OCI-M2 (cell line): ENCODE measurements around the gene LCE3E.
"Not testable (repeated sequence)": the region's sequence is repeated elsewhere in the genome, so short reads cannot be mapped to it uniquely, and the experiment has no call there.

Experiments
- DNase-seq: peaks from one replicate; lab custom pipeline; 2025; ENCODE audit not compliant: unreplicated experiment; lab: John Stamatoyannopoulos, UW

The LCE3E gene, protein sequence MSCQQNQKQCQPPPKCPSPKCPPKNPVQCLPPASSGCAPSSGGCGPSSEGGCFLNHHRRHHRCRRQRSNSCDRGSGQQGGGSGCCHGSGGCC

DNA sequence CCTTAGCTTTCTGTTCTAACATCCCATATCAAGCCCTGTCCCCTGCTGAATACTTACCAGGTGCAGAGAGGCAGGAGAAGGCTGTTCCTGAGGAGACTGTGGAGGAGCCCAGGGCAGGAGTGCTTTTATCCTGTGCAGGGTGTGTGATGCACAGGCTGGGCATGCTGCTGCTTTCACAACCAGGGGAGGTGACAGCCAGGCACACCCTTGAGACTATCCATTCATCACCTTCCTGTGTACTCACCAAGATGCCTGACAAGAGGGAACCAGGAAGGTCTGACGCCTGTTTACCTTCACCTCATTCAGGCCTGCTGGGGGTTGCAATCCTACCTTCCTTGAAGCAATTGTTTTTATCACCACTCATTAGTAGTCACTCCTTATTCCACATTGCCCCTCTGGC is at the start of gene LCE3E:
TSS of gene LCE3E (minus strand) at position 100 of the 400 bp plus-strand sequence. CDS start 572 bp downstream, outside the sequence.
- no peak for DNase-seq

DNA sequence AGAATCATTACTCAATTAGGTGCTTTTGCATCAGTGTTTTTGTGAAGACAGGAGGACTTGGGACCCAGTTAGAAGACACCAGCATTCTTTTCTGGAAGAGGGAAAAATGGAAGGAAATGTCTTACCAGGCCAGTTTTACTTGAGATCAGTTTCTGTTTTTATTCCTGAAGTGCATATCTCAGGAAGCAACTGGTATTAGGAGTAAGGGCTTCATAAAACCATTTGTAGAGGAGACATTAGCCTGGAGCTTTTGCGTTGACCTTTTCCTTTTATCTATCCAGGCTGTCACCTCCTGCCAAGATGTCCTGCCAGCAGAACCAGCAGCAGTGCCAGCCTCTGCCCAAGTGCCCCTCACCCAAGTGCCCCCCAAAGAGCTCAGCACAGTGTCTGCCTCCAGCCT is 46.9 kb upstream of the LCE3E start, which contains the start of gene LCE3B:
TSS of gene LCE3B (plus strand) at position 301 of the 400 bp plus-strand sequence. CDS start at position 301, 0 bp downstream.
- no peak for DNase-seq

DNA sequence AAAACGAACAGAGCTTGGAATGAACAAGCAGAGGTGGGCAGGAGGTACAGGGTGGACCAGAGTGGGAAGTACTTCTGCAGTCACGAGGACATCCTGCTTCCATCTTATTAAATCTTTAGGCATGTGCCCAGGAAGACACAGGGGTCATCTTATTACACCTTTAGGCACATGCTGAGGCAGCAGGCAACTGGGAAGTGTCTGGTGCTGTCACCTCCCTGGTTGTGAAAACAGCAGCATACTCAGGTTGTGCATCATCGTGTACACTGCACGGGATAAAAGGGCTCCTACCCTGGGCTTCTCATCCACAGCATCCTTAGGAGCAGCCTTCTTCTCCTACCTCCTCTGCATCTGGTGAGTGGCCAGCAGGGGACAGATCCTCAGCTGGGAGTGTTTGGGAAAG is 33.4 kb upstream of the LCE3E start, which contains the start of gene LCE3C:
TSS of gene LCE3C (plus strand) at position 301 of the 400 bp plus-strand sequence. CDS start 498 bp downstream, outside the sequence.
- DNase-seq: no peak

DNA sequence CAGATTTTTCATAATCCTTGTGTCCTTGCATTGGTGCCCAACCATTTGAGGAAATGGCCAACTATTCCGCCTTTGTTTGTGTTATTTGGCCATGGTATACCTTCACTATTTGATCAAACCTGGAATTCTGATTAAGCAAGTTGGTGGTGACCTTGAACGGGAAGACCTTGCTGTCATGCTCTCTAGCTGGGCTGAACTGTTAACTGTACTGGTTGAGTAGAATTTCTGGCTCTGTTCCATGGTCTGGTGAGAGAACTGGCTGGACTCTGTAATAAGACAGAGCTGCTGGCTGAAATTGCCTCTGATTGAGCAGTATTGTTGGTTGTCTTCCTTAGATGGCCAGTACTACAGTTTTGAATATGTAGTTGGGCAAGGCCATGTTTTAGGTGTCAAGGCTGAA is 30.4 kb upstream of the LCE3E start:
- DNase-seq: no peak

DNA sequence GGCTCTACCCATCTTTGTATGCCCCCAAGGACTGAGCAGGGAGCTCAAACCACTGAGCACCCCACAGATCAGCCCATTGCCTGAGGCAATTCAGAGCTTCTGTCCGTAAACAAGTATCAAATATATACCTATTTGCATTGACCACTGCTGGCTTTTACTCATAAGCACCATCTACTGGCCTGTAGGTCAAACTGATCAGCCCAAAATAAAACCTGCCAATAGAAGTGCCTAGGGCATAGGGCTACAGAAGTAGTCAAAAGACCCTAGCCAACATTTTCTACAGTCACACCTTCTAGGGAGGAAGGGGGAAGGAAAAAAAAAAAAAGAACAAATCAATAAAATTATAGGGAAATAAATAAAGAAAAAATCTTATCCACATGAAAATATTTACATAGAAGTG is 19.0 kb upstream of the LCE3E start:
- no peak for DNase-seq

DNA sequence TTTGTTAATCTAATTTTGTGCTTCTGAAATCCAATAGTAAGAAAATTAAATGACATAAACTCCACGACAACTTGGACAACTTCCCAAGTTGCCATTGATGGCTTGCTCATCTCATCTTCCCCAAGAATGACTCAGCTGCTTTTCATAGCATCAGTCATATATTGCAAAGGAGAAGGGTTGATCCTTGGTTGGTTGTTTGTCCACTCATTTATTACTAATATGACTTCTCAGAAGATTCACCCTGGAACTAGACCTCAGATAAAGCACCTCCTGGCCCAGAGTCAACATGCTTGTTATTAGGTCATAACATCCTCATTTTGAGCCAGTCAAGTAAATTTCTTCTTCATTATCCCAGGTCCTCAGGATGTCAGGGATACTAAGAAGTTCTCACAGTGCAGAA is 16.1 kb upstream of the LCE3E start:
- DNase-seq: no peak

DNA sequence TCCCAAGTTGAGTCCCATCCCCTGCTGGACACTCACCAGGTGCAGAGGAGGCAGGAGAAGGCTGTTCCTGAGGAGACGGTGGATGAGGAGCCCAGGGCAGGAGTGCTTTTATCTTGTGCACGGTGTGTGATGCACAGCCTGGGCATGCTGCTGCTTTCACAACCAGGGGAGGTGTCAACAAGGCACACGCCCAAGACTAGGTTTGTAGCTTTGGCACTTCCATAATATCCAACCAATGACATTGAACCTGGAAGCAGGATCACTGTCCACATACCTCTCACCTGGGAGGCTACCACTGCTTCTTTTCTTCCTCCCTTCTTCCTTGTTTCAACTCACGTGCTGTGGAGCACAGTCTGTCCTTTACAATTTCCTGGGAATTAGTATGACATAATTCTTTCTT is 13.9 kb upstream of the LCE3E start, which contains the start of gene LCE3D:
TSS of gene LCE3D (minus strand) at position 84 of the 400 bp plus-strand sequence. CDS start 580 bp downstream, outside the sequence.
- no peak for DNase-seq

DNA sequence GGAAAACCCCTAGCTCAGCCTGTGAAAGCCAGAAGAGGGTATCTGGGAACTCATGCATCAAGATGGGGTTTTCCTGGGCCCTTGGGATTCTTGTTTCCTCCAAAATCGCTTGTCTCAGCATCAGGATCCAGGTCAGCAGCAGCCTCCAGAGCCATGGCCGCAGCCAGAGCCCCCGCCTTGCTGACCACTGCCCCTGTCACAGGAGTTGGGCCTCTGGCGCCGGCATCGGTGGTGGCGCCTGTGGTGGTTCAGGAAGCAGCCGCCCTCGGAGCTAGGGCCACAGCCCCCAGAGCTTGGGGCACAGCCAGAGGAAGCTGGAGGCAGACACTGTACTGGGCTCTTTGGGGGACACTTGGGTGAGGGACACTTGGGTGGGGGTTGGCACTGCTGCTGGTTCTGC is 12.9 kb upstream of the LCE3E start:
- not testable (repeated sequence) for DNase-seq

DNA sequence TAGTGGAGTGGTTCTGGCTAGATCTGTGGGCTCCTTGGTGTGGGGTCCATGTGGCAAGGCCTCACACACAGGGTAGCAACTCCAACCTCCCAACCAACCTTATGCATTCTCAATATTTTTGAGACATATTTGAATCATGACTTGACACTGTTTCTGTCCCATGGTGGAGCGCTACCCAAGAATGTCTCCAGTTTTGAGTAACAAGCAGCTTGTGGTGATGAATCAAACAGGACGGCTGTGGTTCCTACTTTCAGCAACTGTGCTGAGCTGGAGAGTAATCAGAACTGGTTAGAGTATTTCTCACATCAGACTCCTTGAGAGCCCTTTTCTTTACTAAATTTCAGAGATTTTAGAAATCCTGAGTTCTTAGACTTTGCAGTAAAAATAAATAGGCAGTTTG is 10.6 kb upstream of the LCE3E start:
- no peak for DNase-seq

DNA sequence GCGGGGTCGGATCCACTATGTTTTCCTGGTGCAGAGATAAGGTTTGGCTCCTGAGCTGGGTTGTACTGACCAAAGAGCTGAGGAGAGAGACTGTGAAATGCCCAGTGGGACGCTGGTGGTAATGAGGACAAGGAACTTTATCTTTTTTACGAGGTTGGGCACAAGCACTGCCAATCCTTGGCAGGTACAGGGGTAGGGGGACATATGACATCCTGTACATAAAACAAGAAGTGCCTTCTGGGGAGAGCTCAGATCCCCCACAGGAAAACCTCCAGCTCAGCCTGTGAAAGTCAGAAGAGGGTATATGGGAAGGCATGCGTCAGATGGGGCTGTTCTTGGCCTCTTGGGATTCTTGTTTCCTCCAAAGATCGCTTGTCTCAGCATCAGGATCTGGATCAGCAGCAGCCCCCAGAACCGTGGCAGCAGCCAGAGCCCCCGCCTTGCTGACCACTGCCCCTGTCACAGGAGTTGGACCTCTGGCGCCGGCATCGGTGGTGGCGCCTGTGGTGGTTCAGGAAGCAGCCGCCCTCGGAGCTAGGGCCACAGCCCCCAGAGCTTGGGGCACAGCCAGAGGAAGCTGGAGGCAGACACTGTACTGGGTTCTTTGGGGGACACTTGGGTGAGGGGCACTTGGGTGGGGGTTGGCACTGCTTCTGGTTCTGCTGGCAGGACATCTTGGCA is 905 bp downstream of the LCE3E start:
- DNase-seq: no peak

DNA sequence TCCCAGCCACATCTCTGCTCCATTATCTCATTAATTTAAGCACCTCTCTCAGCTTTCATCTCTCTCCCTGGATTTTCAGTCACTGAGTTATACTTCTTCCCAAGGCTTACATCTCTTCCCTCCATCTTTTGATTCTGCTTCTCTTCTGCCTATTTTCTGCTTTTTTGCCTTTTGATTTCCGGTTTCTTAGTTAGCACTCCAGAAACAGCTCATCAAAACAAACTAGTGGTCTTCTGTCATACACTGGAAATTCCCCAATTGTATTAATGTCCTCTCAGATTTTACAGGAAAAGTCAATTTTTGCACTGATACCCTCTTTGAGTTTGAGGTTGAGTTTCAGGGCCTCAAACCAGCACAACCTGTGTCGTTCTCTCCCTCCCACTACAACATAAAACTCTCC is 1.5 kb downstream of the LCE3E start:
- no peak for DNase-seq

DNA sequence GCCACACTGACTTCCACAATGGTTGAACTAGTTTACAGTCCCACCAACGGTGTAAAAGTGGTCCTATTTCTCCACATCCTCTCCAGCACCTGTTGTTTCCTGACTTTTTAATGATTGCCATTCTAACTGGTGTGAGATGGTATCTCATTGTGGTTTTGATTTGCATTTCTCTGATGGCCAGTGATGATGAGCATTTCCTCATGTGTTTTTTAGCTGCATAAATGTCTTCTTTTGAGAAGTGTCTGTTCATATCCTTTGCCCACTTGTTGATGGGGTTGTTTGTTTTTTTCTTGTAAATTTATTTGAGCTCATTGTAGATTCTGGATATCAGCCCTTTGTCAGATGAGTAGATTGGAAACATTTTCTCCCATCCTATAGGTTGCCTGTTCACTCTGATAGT is 18.2 kb downstream of the LCE3E start:
- DNase-seq: not testable (repeated sequence)

DNA sequence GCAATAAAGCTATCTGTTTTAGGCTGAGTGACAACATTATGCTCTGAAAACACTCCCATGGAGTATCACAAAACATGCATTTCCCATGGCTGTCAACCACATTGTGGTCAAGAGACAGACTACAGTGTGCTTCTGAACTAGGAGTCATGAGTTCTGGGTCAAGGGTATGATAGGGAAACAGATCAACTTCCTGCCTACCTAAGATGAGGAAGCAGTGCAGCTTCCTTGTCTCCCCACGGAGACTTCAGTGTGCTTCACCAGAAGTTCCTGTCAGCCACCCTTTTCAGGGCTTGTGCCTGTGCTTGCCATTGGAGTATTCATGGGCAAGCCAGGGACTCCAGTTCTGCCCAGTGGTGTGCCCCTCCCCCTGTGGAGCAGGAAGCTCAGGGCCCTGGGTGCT is 19.9 kb downstream of the LCE3E start:
- no peak for DNase-seq

DNA sequence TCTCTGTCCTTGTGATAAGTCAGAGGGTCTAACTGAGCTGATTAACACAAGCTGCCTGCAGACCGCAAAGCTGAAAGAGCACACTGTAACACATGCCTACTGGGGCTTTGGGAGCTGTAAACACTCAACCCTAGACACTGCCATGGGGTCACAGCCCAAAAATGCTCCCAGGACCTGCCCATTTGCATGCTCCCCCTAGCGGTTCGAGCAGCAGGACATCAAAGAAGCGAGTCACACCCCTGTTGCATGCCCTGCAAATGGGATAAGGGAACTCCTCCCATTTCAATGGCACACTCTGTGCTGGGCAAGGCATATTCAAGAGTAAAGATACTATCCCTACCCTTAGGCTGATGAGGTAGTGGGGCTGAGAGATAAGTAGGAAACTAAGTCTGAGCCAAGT is 22.8 kb downstream of the LCE3E start:
- DNase-seq: no peak

DNA sequence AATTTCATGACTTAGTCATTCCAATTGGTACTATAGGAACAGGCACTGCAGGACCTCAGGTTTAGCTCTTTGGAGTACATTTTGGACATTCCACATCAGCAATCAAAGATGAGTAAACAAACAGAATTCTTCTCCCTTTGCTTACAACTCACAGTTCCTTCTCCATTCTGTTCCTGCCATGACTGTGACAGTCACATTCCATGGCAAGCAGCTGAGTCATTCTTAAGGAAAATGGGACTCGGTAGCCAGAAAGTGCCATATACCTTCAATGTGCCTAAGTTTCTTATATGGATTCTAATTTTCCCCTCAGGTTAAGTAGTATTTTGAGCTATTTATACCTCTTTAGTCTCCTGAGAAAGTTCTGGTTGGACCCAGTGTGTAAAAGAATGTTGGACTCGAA is 26.7 kb downstream of the LCE3E start:
- no peak for DNase-seq

DNA sequence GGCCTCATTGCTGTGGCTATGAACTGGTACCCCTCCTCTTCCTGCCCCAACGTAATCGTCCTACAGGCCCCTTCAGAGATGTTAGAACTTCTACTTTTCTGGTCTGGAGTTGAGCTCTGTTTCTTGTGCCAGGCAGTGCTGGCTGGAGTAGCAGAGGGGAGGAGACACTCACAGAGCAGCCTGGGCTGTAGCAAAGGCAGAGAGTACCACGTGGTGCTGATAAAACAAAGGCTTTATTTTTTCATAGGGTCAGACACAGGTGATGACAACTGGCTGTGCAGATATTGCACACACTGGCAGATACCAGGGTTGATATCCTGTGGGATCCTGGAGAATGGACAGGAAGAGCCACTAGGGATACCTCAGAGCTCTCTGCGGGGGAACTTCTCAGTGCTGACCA is 29.1 kb downstream of the LCE3E start:
- DNase-seq: no peak

DNA sequence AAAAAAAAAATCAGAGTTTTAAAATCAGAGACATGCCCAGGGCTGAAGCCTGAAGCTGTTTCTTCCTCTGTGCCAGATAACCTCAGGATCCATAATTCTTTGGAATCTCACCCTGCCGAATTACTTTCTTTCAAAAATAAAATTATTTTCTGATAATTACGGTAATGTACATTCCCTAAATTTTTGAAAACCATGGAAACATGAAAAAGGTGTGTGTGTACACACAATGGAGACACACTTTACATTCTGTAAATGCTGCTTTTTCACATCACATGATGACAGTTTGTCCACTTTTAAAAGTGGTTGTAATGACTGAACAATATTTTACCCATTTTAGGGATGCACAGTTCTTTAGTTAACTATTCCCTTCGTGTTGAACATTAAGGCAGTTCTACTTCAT is 30.8 kb downstream of the LCE3E start:
- DNase-seq: no peak

DNA sequence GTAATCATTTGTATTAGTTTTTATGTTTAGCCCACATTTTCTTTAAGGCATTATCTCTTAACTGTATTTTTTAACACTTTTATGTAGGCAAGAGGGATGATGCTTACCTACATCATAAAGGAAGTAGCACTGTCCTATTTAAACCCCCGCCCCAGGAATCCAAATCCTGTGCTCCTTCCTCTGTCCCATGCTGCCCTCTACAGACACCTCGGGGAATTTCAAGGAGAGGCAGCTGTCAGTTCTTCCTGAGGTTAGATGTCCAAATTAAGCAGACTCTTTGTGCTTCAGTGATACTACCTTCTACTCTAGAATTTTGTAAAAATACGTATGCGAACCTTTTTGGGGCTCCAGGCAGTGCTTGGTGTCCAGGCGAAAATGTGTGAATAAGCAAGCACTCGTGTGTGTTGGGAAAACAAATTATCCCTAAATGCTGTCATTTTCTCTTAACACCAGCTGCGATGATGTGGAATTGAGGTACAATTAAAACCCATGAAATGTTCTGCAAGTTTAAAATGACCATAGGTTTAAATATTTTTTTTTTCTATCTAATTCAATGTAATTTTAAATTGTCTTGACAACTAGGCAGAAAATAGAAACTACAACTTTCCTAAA is 33.1 kb downstream of the LCE3E start:
- DNase-seq: no peak

DNA sequence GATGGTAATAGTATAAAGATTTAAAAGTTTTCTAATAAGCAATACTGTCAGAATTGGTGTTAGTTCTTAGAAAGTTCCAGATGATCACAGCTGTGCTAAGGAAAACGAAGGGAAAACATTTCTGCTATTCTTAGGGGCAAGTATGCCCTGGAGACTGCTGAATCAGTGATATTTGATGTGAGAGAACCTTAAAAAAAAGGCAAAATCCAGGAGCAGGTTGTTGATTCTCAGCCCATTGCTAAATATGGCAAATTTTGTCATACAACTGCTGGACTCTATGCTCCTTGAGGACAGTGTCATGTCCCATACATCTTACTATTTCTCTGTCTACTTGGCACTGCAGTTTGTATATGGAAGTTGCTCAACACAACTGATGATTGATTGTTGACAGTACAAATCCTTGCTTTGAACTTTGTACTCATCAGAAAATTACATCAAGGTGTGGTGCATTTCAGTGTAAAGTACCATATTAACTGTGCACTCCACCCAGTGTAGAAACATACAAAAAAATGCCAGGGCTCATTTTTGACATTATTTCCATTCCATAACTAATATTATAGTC is 41.4 kb downstream of the LCE3E start:
- no peak for DNase-seq

DNA sequence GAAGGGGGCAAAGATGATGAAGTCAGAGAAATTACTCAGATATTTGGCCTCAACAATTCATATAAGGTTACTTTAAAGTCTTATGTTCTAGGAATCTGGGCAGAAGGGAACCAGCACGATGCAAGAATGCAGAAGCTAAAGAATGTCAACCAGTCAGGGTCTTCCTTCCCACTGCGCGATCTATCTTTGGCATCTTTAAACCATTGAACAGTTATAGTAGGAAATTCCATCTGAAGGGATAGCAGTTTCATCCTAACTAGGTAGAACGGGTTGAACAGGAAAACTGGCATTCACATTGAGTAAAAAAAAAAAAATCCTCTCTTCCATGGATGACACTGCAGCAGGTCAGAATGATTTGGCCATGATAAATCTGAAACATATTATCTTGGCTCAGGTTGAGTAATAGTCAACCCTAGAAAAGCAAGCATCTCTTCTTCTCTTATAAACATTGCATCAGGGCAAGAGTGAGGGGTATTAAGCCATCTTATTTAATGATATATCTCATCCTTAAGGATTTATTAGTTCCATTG is 46.0 kb downstream of the LCE3E start:
- DNase-seq: no peak

DNA sequence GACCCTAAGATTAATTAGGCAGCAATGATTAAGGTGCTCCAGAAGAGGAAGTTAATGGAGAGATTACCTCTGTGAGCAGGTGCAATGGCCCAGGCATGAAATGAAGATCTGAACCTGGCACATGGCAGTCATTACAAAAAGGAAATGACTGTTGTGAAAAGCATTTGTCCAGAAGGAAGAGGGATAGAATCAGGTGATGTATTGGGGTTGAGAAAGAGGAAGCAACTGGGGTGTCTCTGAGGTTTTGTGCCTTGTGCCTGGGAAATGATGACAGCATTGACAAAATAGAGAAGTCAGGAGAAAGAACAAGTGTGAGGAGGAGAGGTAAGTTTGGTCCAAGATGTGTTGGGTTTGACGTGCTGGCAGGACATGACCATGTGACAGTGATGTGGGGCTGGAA is 46.7 kb downstream of the LCE3E start:
- no peak for DNase-seq
